ENCODE results near the gene GSTA3.
"Not testable (repeated sequence)": the region's sequence is repeated elsewhere in the genome, so short reads cannot be mapped to it uniquely, and the experiment has no call there.

GSTA3 gene

DNA sequence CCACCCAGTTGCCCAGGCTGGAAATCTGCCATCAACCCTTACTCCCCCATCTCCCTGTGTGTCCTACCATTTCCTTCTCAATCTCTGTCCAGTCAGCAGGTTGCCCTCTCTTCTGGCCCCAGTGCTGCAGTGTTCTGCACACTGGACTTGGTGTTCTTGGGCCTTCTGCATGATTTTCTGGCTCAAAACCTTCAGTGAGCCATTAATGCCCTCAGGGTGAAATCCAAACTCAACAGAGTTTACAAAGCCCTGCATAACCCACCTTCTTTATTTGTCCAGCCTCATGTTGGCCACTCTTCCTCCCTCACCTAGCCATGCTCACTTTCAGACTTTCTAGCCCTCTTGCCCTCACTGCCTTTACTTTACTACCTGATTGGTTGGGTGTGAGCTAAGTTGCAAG, 5.0 kb upstream of the GSTA3 start:
- DNase-seq (ENCODE audit: low read depth, low spot score), result no peak

DNA sequence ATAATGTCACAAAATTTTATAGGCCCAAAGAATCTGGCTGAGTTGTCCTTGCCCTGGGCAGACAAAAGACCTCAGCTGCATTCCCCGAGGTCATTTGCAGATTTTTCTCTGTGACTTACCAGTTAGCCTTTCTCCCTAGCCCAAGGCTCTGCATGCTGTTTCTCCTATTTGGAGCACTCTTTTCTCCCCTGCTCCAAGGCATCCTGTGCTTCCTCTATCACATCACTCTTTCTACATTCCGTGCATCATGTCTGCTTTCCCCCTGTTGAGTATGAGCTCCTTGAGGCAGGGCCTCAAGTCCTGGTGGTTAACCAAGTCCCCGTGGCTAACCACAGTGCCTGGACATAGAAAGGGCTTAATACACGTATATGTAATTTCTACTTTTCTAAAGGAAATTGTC, 593 bp upstream of the GSTA3 start:
- no peak for DNase-seq (ENCODE audit: low read depth, low spot score)

DNA sequence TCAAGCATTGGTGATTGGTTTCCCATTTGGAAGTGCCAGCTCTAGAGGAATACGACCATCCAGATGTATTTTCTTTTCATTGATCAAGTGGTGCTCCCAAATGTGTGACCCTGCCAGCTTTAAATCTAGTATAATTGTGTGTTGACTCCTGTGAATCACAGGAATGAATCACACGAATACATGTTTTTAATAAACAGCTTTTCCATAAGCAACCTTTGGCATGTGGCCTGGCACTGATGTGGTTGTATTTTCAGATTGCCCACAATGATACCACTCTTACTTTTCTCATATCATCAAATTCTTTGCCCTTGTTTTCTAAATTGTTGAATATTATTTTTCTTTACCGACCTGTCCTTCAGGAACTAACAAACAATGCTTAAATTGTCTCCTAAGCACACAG, 367 bp downstream of the GSTA3 start:
- DNase-seq (ENCODE audit: low read depth, low spot score), result no peak

DNA sequence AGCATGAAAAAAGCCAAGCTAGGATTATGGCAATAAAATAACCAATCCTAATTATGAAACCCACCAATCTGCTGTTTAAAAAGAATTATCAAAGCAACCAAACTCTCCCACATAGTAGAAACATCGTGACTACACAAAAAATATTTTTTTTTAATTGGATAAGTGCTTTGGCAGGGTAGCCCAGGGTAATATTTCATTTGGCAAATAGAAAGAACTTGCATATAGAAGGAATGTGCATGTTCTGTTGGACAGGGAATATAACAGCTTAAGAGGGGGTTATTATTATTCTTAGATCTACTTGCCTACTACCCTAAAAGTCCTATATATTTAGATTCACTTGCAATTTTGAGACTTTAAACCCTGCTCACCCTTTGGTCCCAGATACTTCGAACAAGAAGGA, 972 bp downstream of the GSTA3 start:
- no peak for DNase-seq (ENCODE audit: low read depth, low spot score)

DNA sequence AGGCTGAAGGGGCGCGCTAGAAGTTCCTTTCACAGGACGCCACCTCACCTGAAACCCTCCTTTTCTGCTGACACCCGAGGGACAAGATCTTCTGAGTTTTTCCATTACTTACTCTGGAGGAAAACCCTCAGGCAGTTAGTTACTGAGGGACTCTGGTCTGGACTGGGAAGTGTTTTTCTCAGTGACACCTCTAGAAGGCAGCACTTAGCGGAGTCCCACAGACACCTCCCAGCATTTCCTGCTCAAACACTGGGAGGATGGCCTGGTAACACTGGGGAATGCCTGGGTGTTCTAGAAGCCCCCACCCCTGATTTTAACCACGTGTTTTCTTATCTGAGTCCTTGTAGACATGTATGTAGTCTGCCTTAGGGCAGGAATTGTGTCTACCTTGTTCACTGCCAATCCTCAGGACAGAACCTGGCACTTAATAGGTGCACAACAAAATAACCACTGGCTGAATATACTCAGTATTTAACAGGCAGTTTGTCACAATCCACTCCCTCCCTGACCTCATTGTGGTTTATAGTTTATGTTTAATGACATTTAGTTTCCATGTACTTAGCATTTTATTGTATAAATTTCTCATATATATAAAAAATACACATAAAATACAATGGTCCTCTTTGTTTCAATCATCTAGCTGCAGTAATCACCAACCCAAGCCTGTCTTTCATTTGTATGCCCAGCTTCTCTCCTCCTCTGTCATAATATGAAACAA, 4.8 kb downstream of the GSTA3 start:
- no peak for DNase-seq (ENCODE audit: low read depth, low spot score)

DNA sequence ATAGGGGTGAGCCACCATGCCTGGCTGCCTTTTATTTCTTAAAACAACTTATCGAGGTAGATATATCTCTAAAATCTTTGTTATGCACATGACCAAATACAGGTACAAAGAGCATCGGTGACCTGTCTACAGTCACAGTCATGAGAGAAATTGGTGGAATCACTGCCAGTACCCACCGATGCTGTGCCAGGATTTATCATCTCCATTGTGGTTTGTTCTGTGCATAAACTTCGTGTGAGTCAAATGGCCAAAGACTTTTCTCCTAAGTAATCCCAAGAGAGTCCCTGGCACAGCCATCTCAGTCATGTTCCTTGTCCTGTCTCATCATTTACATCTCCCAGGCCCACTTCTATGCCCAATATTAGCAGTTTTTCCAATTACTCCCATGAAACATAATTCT, 9.0 kb downstream of the GSTA3 start:
- no peak for DNase-seq (ENCODE audit: low read depth, low spot score)

DNA sequence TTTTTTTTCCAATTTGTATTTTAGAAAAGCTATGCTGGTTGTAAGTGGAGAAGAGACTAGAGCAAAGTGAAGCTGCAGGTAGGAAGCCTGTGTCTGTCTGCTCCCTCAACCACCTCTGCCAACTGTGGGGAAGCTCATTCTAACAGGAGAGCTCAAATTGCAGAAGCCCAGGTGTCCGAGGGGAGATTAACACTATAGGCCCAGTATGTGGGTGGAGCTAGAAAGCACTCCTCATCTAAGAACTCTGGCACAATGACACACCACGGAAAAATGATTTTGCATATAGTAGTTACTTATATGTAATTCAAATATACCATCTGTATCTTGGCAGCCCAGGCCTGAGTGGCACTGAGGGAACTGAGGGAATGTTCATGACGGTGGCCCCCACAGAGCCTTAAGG, 13.7 kb downstream of the GSTA3 start:
- DNase-seq (ENCODE audit: low read depth, low spot score), result not testable (repeated sequence)

DNA sequence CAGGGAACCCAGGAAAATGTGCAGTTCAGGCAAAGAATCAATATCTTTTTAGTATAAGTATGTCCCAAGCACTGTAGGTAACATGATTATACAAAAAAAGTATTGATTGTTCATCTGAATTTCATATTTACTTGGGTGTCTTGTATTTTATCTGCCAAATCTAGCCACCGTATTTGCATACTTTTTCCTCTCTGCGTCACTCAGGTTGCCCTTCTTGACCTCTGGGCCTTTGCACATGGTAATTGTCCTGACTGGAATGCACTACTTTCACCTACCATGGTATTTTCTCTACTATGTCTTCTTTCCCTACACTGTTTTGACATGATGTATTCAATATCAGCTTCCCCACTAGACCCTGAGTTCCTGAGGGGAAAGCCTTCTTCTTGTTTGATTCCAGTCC, 15.2 kb downstream of the GSTA3 start:
- no peak for DNase-seq (ENCODE audit: low read depth, low spot score)

DNA sequence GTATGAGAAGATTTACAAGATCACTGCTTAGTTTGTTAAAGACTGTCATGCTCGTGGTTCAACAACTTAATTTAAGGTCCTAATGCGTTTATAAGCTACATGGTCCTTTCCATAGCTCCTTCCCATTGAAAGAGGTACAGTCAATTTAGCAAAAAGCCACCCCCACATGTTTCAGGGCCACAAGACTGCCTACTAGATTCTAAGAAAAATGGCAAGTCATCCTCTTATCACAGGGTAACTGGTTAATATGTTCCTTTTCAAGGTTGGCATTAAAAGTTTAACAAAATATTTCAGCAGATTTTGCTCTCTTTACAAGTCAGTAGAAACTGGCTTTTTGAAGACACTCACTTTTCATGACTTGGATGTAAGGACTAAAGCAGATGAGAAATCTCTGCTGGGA, 15.7 kb downstream of the GSTA3 start:
- no peak for DNase-seq (ENCODE audit: low read depth, low spot score)

DNA sequence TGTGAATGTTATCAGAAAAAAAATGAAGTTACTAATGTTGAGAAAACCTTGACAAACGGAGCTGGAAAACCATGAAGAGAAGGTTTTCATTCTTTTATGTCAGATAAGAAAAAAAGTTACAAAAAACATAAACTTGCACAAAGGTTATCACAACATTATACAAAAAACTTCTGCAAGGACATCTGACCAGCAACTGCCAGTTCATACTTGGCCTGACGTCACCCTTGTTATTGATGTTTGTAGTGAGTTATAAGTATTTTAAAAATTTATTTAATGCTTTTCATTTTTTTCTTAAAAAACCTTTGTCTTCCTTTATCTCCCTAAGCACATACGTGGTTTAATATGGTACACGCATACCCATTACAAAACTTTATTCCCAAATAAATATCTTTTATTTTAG, 16.3 kb downstream of the GSTA3 start:
- no peak for DNase-seq (ENCODE audit: low read depth, low spot score)

DNA sequence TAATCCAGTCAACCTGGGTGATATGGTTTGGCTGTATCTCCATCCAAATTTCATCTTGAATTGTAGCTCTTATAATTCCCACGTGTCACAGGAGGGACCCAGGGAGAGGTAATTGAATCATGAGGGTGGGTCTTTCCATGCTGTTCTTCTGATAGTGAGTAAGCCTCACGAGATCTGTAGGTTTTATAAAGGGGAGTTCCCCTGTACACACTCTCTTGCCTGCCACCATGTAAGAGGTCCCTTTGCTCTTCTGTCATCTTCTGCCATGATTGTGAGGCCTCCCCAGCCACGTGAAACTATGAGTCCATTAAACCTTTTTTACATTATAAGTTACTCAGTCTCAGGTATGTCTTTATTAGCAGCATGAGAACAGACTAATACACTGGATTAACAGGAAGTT, 19.5 kb downstream of the GSTA3 start:
- DNase-seq (ENCODE audit: low read depth, low spot score), result no peak

DNA sequence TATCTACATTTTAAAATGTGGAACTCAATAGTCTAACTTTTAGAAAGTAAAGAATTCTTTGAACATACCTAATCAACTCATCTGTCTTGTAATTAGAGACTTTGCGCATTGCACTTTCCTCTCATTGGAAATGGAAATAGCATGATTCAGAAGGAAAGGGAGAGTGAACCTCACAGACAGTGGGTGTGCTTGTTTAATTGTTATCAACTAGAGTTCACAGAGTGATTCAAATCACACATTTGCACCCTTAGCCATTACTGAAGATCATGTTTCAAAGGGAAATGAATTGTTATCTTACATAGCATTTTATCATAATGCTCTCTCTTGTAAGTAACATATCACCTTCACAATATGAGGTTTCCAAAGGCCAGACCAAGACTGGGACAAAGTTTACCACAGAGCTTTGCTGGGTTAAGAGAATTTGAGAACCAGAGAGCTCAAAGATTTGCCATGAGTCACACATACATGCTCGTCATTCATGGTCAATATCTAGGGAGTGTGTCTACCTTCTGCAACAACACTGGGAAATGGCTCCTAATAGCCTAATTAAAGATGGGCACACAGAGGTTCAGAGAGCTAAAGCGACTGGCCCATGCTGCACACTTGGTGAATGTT, 21.5 kb downstream of the GSTA3 start:
- no peak for DNase-seq (ENCODE audit: low read depth, low spot score)

DNA sequence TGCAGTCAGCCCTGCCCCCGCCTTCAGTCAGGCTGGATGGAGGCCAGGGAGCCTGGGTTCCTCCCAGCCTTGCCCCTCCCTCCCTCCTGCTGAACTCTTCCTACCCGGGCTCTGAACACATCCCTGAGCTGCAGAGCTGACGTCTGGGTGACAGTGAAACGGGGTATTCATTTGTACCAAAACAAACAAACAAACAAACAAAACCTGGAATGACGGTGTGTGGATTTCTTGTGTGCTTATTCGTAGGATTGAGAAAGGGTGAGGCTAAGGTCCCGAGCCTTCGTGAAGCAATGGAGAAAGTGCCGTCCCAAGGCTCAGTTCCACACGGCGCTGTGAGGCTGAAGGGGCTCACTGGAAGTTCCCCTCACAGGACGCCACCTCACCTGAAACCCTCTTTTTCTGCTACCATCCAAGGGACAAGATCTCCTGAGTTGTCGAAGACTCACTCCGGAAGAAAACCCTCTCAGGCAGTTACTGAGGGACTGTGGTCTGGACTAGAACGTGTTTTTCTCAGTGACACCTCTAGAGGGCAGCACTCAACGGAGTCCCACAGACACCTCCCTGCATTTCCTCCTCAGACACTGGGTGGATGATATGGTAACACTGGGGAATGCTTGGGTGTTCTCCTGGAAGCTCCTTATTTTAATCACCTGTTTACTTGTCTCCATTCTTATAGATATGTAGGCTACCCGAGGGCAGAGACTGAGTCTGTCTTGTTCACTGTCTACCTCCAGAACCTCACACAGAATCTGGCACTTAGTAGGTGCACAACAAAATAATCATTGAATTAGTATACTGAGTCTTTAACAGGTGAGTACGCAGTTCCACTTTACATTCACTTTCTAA, 27.3 kb downstream of the GSTA3 start:
- DNase-seq (ENCODE audit: low read depth, low spot score), result peak; percentile 32

DNA sequence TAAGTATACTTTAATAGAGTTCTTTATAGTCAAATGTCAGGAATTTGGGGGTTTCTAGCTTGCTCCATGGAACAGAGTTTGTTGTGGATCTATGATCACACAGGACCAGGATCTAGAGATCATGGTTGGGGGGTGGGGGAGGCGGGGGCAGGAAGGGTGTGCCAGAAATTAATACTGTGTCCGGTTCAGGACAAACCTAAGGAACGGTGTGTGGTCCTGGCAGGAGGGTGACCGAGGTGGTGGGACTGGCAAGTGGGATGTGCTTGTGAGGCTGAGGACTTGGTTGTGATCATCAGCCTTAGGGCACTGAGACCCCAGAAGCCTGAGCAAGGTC, 27.9 kb downstream of the GSTA3 start:
- DNase-seq (ENCODE audit: low read depth, low spot score), result no peak

DNA sequence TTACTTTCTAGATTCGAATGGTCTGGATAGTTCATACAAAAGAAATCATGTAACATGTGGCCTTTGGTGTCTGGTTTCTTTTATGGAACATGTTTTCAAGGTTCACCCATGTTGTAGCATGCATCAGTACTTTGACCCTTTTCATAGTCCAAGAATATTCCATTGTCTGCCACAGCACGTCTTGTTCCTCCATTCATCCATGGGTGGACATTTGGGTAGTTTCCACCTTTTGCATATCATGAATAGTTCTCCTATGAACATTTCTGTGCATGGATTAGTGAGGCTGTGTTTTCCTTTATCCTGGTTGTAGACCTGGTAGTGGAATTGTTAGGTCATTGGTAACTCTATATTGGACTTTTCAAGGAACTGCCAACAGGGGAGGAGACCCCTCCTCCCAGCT, 31.7 kb downstream of the GSTA3 start:
- DNase-seq (ENCODE audit: low read depth, low spot score), result no peak

DNA sequence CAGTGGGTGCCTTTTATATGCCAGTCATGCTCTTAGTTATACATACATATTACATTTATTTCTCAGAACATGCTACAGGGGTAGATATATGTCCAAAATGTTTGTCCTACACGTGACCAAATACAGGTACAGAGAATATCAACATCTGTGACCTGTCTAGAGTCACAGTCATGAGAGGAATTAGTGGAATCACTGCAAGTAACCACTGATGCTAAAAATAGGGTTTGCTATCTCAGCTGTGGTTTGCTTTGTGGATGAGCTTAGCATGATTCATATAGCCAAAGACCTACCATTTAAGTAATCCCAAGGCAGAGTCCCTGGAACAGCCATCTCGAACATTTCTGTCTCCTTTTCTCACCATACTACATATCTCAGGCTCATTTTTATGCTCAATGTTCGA, 32.3 kb downstream of the GSTA3 start:
- no peak for DNase-seq (ENCODE audit: low read depth, low spot score)

DNA sequence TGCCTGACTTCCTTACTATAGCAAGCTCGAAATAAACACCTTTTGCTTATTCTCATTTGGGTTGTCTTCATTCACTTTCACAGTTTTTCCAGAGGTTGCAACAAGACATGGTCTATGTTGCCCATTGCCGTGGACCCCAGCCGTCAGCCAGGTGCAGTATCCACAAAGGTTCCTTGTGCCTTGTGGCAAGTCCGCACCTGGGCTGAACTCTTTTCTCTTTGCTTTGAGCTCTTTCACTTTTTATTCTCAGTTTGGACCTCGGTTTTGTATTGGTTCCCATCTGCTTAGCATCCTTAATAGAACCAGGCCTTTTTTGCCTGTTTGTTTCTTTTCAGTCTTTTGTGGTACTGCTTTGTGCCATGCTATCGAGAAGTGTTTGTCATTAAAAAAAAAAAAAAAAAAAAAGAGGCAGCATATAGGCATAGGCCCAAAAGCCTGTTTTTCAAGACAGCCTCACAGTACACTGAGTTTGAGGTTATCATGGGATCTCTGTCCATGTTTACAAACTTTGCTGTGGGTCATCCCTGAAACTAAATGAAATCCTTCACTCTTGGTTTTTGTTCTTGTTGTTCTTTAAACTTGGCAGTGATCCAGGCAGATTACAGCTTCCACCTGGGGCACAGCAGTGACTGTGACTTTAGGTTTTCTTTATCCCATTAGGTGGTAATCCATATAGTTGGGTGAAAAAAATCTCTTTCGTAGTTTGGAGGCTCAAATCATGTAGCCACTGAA, 33.3 kb downstream of the GSTA3 start:
- DNase-seq (ENCODE audit: low read depth, low spot score), result no peak

DNA sequence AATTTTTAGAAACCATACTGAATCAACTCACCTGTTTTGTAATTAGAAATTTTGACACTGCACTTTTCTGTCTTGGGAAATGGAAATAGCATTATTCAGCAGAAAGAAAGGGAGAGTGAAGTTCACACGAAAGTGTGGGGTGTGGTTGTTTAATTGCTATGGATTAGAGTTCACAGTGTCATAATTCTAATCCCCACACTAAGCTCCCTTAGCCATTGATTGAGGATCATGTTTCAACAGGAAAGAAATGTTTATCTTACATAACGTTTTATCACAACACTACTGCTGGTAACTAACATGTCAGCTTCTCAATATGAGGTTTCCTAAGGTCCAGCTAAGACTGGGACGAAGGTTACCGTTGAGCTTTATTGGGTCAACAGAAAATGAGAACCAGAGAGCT, 37.5 kb downstream of the GSTA3 start:
- no peak for DNase-seq (ENCODE audit: low read depth, low spot score)

DNA sequence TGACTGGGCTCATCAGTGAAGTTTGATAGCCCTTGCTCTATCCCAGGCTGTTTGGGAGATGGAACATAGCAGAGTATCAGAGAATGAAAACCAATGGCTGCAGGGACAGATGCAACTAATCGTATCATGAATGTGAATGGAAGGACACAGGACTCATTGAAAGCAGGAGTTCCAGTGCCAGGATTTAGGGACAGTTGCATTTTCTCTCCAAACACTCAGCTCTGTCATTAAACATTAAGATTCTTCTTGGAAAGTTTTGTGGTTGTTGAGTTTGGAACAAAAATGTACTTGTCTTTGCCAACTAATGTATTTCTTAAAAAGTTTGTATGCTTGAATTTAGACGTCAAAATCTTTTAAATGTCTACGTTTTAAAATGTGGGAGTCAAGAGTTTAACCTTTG, 37.9 kb downstream of the GSTA3 start:
- DNase-seq (ENCODE audit: low read depth, low spot score), result no peak

DNA sequence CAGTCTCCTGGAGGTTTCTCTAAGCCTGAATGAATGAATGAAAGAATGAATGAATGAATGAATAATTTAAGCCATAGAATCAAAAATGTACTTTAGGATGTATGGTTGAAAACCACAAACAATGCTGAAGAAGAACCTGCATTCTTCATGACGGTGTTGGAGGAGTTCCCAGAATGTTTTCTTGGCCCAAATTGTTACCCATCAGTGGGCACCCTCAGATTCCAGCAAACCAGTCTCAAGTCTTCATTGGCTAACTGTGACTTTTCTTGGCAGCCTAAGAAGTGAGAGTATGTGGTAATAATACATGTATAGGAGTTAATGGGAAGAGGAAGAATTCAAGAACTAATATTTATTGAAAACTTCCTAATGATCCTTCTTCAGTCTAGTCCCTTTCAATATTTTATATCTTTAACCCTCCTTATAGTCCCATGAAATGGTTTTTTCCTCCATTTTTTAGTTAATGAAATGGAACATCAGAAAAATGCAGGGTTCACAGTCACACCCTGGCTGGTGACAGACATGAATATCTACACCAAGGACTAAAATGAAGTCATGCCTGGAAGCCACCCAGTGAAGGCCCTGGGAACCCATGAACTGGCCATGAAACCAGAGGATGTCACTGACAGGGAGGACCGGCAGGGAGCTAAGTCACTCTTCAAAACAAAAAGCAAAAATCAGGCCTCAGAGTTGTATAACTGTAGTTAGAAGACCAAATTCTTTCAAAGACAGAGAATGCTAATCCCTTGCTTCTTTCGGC, 39.0 kb downstream of the GSTA3 start:
- not testable (repeated sequence) for DNase-seq (ENCODE audit: low read depth, low spot score)

DNA sequence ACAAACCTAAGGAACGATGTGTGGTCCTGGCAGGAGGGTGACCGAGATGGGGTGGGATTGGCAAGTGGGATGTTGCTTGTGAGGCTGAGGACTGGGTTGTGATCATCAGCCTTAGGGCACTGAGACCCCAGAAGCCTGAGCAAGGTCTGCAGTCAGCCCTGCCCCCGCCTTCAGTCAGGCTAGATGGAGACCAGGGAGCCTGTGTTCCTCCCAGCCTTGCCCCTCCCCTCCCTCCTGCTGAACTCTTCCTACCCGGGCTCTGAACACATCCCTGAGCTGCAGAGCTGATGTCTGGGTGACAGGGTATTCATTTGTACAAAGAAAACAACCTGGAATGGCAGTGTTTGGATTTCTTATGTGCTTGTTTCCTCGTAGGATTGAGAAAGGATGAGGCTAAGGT, 40.6 kb downstream of the GSTA3 start:
- DNase-seq (ENCODE audit: low read depth, low spot score), result not testable (repeated sequence)

DNA sequence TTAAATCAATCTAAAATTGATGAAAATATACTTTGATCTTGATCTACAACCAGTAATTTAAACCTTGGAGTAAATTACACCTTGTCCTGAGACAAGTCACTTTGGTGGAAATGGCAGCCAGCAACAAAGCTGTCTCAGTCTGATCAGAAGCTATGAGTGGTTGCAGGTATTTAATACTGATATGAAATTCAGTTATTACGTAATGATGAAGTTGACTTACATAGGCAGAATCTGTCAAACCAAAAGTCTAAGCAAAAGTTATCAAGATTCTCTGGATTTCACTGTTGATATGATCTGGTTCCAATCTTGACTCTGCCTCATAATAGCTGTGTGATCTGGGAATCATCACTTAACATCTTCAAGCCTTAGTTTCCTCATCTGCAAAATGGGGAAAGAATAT, 41.3 kb downstream of the GSTA3 start:
- no peak for DNase-seq (ENCODE audit: low read depth, low spot score)
